ENCODE measurements around the gene ETV3L.
A peak's percentile ranks its signal among the peaks of the same experiment; 100 is the strongest.
"Not testable (repeated sequence)": the region's sequence is repeated elsewhere in the genome, so short reads cannot be mapped to it uniquely, and the experiment has no call there.

ETV3L gene

DNA sequence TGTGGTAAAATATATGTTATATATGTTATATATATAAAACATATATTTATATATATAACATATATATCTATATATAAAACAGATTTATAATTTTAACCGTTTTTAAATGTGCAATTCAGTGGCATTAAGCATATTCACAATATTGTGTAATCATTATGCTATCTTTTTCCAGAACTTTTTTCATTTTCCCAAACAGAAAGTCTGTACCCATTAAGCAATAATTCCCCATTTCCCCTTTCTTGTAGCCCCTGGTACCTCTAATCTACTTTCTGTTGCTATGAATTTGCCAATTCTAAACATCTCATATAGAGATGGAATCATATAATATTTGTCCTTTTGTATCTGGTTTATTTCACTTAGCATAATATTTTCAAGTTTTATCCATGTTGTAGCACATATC lies 43.3 kb downstream of the ETV3L start:
- Histone ChIP-seq H3K9me3 (ENCODE audit: control insufficient read depth, low read length) (no peaks in the 10 kb centered on the region), H3K36me3 (ENCODE audit: control insufficient read depth, insufficient read depth, low read length) (no peaks in the 10 kb centered on the region), H3K4me1 (ENCODE audit: control insufficient read depth, insufficient read depth, low read length, poor library complexity, severe bottlenecking) (no peaks in the 10 kb centered on the region), H3K27me3 (replicated peaks; ENCODE audit: control insufficient read depth, insufficient read depth, low read length, poor library complexity, severe bottlenecking) (no peaks in the 10 kb centered on the region), H3K4me3 (ENCODE audit: insufficient read depth, low read depth, low read length, poor library complexity, severe bottlenecking) (no peak overlapping the region), H3K27ac (ENCODE audit: insufficient read depth, low read length, poor library complexity, severe bottlenecking) (no peak overlapping the region)
- no peak for DNase-seq

GRCh38 chr1:157055729-157056128 lies 43.9 kb downstream of the ETV3L start:
- H3K36me3 ChIP-seq (ENCODE audit: control insufficient read depth, insufficient read depth, low read length); H3K27me3 ChIP-seq (replicated peaks; ENCODE audit: control insufficient read depth, insufficient read depth, low read length, poor library complexity, severe bottlenecking); H3K9me3 ChIP-seq (ENCODE audit: control insufficient read depth, low read length); DNase-seq; H3K4me3 ChIP-seq (ENCODE audit: insufficient read depth, low read depth, low read length, poor library complexity, severe bottlenecking); H3K27ac ChIP-seq (ENCODE audit: insufficient read depth, low read length, poor library complexity, severe bottlenecking); H3K4me1 ChIP-seq (ENCODE audit: control insufficient read depth, insufficient read depth, low read length, poor library complexity, severe bottlenecking): not testable (repeated sequence)

- Histone ChIP-seq H3K4me3 (ENCODE audit: insufficient read depth, low read depth, low read length, poor library complexity, severe bottlenecking) (no peak overlapping the region), H3K9me3 (ENCODE audit: control insufficient read depth, low read length) (peaks cover 4% of the 10 kb centered on the region), H3K27ac (ENCODE audit: insufficient read depth, low read length, poor library complexity, severe bottlenecking) (no peak overlapping the region), H3K27me3 (replicated peaks; ENCODE audit: control insufficient read depth, insufficient read depth, low read length, poor library complexity, severe bottlenecking) (peaks cover 24% of the 10 kb centered on the region), H3K36me3 (ENCODE audit: control insufficient read depth, insufficient read depth, low read length) (no peaks in the 10 kb centered on the region), H3K4me1 (ENCODE audit: control insufficient read depth, insufficient read depth, low read length, poor library complexity, severe bottlenecking) (no peaks in the 10 kb centered on the region)
- DNase-seq = no peak
These were observed 48.8 kb downstream of the ETV3L start for GRCh38 chr1:157050836-157051235.

GRCh38 chr1:157047062-157047410 lies 52.6 kb downstream of the ETV3L start:
- Histone ChIP-seq H3K36me3 (ENCODE audit: control insufficient read depth, insufficient read depth, low read length) (no peaks in the 10 kb centered on the region), H3K4me1 (ENCODE audit: control insufficient read depth, insufficient read depth, low read length, poor library complexity, severe bottlenecking) (peaks cover 3% of the 10 kb centered on the region), H3K9me3 (ENCODE audit: control insufficient read depth, low read length) (peaks cover 4% of the 10 kb centered on the region), H3K27ac (ENCODE audit: insufficient read depth, low read length, poor library complexity, severe bottlenecking) (no peak overlapping the region), H3K4me3 (ENCODE audit: insufficient read depth, low read depth, low read length, poor library complexity, severe bottlenecking) (no peak overlapping the region), H3K27me3 (replicated peaks; ENCODE audit: control insufficient read depth, insufficient read depth, low read length, poor library complexity, severe bottlenecking) (peaks cover 35% of the 10 kb centered on the region)
- no peak for DNase-seq

DNA sequence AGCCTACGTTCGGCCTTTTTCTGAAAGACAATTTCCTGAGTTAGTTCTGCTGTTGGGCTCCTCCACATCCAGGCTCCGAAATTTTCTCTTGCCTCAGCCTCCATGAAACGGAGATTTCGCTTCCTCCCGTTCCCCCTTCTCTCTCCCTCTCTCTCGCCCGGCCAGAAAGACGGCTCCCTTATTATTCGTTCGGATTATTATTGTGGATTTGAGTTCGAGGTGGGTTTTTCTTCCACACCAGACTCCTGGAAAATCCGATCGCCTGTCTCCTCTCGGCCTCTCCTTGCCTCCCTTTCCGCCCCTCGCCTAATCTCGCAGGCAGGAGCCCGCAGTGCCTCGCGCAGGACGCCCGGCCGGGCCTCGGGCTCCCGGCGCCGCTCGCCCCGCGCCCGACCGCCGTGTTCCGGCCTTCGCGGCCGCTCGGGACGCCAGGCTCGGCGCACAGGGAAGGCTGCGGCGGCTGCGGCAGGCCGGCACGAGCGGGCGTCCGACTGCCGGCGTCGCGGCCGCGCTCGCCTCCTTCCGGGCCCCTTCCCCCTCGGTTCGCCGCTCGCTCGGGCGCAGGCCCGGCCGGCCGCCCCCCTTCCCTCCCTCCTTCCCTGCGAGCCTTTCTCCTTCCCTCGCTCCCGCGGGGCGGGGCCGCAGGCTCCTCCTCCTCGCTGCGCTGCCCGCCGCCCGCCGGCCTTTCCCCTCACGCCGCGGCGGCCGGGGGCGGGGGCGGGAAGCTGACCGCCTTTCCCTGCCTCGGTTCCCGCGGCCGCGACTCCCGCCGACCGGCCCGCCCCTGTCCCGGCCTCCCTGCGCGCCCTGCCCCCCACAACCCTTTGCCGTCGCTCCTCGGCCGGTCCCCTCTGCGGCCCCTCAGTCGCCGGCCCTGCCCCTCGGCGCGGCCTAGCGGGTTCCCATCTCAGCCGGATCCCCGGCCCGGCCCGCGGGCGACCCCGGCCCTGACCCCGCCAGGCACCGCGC lies 54.1 kb downstream of the ETV3L start, which contains the start of gene ARHGEF11:
Gene ARHGEF11 (minus strand): TSS at position 493 of the 969 bp plus-strand sequence. CDS start 1,412 bp downstream, outside the sequence.
- no peak for DNase-seq
- Histone ChIP-seq H3K4me1 (ENCODE audit: control insufficient read depth, insufficient read depth, low read length, poor library complexity, severe bottlenecking) (peaks cover 3% of the 10 kb centered on the region), H3K9me3 (ENCODE audit: control insufficient read depth, low read length) (no peaks in the 10 kb centered on the region), H3K4me3 (ENCODE audit: insufficient read depth, low read depth, low read length, poor library complexity, severe bottlenecking) (peak within 1 kb of the TSS; percentile 47), H3K27me3 (replicated peaks; ENCODE audit: control insufficient read depth, insufficient read depth, low read length, poor library complexity, severe bottlenecking) (peaks cover 30% of the 10 kb centered on the region), H3K27ac (ENCODE audit: insufficient read depth, low read length, poor library complexity, severe bottlenecking) (no peak within 1 kb of the TSS), H3K36me3 (ENCODE audit: control insufficient read depth, insufficient read depth, low read length) (no peaks in the 10 kb centered on the region)

GRCh38 chr1:157044326-157044725 lies 55.3 kb downstream of the ETV3L start:
- Histone ChIP-seq H3K4me3 (ENCODE audit: insufficient read depth, low read depth, low read length, poor library complexity, severe bottlenecking) (no peak overlapping the region), H3K27ac (ENCODE audit: insufficient read depth, low read length, poor library complexity, severe bottlenecking) (no peak overlapping the region), H3K27me3 (replicated peaks; ENCODE audit: control insufficient read depth, insufficient read depth, low read length, poor library complexity, severe bottlenecking) (peaks cover 30% of the 10 kb centered on the region)

GRCh38 chr1:157043685-157044084 lies 55.9 kb downstream of the ETV3L start:
- no peak for DNase-seq
- Histone ChIP-seq H3K27me3 (replicated peaks; ENCODE audit: control insufficient read depth, insufficient read depth, low read length, poor library complexity, severe bottlenecking) (peaks cover 29% of the 10 kb centered on the region), H3K4me3 (ENCODE audit: insufficient read depth, low read depth, low read length, poor library complexity, severe bottlenecking) (no peak overlapping the region), H3K4me1 (ENCODE audit: control insufficient read depth, insufficient read depth, low read length, poor library complexity, severe bottlenecking) (peaks cover 3% of the 10 kb centered on the region), H3K27ac (ENCODE audit: insufficient read depth, low read length, poor library complexity, severe bottlenecking) (no peak overlapping the region), H3K36me3 (ENCODE audit: control insufficient read depth, insufficient read depth, low read length) (no peaks in the 10 kb centered on the region), H3K9me3 (ENCODE audit: control insufficient read depth, low read length) (no peaks in the 10 kb centered on the region)

More at GRCh38 chr1:157044326-157044725, 55.3 kb downstream of the ETV3L start:
- H3K4me1 ChIP-seq (ENCODE audit: control insufficient read depth, insufficient read depth, low read length, poor library complexity, severe bottlenecking) = peaks cover 3% of the 10 kb centered on the region
- H3K36me3 ChIP-seq (ENCODE audit: control insufficient read depth, insufficient read depth, low read length) = no peaks in the 10 kb centered on the region
- DNase-seq = no peak
- no peaks in the 10 kb centered on the region for H3K9me3 ChIP-seq (ENCODE audit: control insufficient read depth, low read length)

- H3K36me3 ChIP-seq (ENCODE audit: control insufficient read depth, insufficient read depth, low read length) = no peaks in the 10 kb centered on the region
- H3K27ac ChIP-seq (ENCODE audit: insufficient read depth, low read length, poor library complexity, severe bottlenecking) = no peak overlapping the region
- peaks cover 20% of the 10 kb centered on the region for H3K27me3 ChIP-seq (replicated peaks; ENCODE audit: control insufficient read depth, insufficient read depth, low read length, poor library complexity, severe bottlenecking)
- no peaks in the 10 kb centered on the region for H3K9me3 ChIP-seq (ENCODE audit: control insufficient read depth, low read length)
- DNase-seq = no peak
- peaks cover 3% of the 10 kb centered on the region for H3K4me1 ChIP-seq (ENCODE audit: control insufficient read depth, insufficient read depth, low read length, poor library complexity, severe bottlenecking)
- H3K4me3 ChIP-seq (ENCODE audit: insufficient read depth, low read depth, low read length, poor library complexity, severe bottlenecking) = no peak overlapping the region
These were observed 56.8 kb downstream of the ETV3L start for GRCh38 chr1:157042846-157043245.

All from effector memory CD4-positive, alpha-beta T cell (primary cell).